Mesodermal cell (in vitro differentiated cells): ENCODE data around the gene MEGF8.

Experiments
- H3K27ac ChIP-seq: 2 replicates; pipeline ENCODE4 v1.7.0; 2013; ENCODE audit warnings: mild to moderate bottlenecking, low read depth, low read length, moderate library complexity; ENCODE audit not compliant: severe bottlenecking
- H3K36me3 ChIP-seq: 2 replicates; pipeline ENCODE4 v1.7.1; 2013; ENCODE audit warnings: mild to moderate bottlenecking, low read length, moderate library complexity; ENCODE audit not compliant: control insufficient read depth, insufficient read depth
- H3K4me1 ChIP-seq: one replicate; pipeline ENCODE4 v1.7.1; 2013; ENCODE audit warnings: mild to moderate bottlenecking, low read length; ENCODE audit not compliant: insufficient read depth, control insufficient read depth, poor library complexity, severe bottlenecking
- H3K4me3 ChIP-seq: 2 replicates; pipeline ENCODE4 v1.7.0; 2013; ENCODE audit warnings: low read length, control low read depth, mild to moderate bottlenecking; ENCODE audit not compliant: insufficient read depth, poor library complexity, severe bottlenecking; ENCODE audit errors: extremely low read depth
- H3K9me3 ChIP-seq: 2 replicates; pipeline ENCODE4 v1.7.1; 2013; ENCODE audit warnings: mild to moderate bottlenecking, low read length, moderate library complexity; ENCODE audit not compliant: control insufficient read depth
- WGBS, 2 experiments: methylation state at CpG; one replicate each; pipeline ENCODE4 v1.1.5; 2013; ENCODE audit warnings: missing lambda C conversion rate in 2 of 2; ENCODE audit not compliant: insufficient coverage in 2 of 2; 5-methylcytosine and 5-hydroxymethylcytosine counted together

MEGF8 gene

DNA sequence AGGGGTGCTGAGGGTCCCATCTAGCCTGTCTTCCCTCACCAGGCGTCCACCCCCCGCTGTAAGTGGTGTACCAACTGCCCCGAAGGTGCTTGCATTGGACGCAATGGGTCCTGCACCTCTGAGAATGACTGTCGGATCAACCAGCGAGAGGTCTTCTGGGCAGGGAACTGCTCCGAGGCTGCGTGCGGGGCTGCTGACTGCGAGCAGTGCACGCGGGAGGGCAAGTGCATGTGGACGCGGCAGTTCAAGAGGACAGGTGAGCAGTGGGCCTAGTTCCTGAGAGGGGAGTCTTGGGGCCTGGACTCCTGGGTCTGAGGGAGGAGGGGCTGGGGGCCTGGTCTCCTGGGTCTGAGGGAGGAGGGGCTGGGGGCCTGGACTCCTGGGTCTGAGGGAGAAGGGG, 36.9 kb downstream of the MEGF8 start:
- no peak overlapping the region for H3K4me3 ChIP-seq
- no peaks in the 10 kb centered on the region for H3K9me3 ChIP-seq
- WGBS, 2 experiments: 91 to 98% methylated on average over 11 to 14 of the region's 14 CpGs
- peaks cover 27% of the 10 kb centered on the region for H3K36me3 ChIP-seq
- H3K27ac ChIP-seq: no peak overlapping the region
- H3K4me1 ChIP-seq: peaks cover 7% of the 10 kb centered on the region

DNA sequence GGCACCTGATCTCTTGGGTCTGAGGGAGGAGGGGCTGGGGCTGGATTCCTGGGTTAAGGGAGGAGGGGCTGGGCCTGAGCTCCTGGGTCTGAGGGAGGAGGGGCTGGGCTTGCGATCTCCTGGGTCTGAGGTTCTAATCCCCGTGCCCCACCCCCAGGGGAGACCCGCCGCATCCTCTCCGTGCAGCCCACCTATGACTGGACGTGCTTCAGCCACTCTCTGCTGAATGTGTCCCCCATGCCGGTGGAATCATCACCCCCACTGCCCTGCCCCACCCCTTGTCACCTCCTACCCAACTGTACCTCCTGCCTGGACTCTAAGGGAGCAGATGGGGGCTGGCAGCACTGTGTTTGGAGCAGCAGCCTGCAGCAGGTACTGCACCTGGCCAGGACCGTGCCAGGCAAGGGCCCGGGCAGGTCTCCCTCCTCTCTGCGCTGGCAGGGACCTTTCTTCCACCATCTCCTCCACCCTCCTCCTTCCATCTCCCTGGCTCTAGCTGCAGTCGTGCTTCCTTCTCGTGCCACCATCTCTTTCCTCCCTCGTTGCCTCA, 37.5 kb downstream of the MEGF8 start:
- WGBS, 2 experiments: 90 to 96% methylated on average over 9 to 10 of the region's 13 CpGs
- H3K9me3 ChIP-seq: no peaks in the 10 kb centered on the region
- peaks cover 24% of the 10 kb centered on the region for H3K36me3 ChIP-seq
- no peak overlapping the region for H3K27ac ChIP-seq
- H3K4me3 ChIP-seq: no peak overlapping the region
- peaks cover 7% of the 10 kb centered on the region for H3K4me1 ChIP-seq

GRCh38 chr19:42363614-42364346, 38.3 kb downstream of the MEGF8 start:
- peaks cover 7% of the 10 kb centered on the region for H3K4me1 ChIP-seq
- H3K4me3 ChIP-seq: no peak overlapping the region
- H3K27ac ChIP-seq: no peak overlapping the region
- H3K36me3 ChIP-seq: peaks cover 22% of the 10 kb centered on the region
- 94 to 98% methylated on average over 11 to 15 of the region's 17 CpGs for WGBS, 2 experiments
- H3K9me3 ChIP-seq: no peaks in the 10 kb centered on the region

GRCh38 chr19:42366673-42367072, 41.2 kb downstream of the MEGF8 start:
- WGBS, 2 experiments: 67 to 100% methylated on average over 1 of the region's 1 CpG
- Histone ChIP-seq H3K4me3 (no peak overlapping the region), H3K4me1 (no peaks in the 10 kb centered on the region), H3K27ac (no peak overlapping the region), H3K9me3 (no peaks in the 10 kb centered on the region), H3K36me3 (peaks cover 23% of the 10 kb centered on the region)

DNA sequence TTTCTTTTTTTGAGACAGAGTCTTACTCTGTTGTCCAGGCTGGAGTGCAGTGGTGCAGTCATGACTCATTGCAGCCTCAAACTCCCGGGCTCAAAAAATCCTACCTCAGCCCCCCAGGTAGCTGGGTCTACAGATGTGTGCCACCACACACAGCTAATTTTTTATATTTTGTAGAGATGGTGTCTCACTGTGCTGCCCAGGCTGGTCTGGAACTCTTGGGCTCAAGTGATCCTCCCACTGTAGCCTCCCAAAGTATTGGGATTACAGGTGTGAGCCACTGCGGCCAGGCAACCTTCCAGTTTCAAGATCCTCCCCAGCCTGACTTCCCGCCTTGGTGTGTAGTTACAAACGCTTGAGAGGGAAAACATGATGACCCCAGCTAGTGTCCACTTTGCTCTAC, 42.5 kb downstream of the MEGF8 start:
- 40 to 46% methylated on average over 1 to 2 of the region's 4 CpGs for WGBS, 2 experiments
- H3K4me1 ChIP-seq: no peaks in the 10 kb centered on the region
- peaks cover 20% of the 10 kb centered on the region for H3K36me3 ChIP-seq
- no peak overlapping the region for H3K4me3 ChIP-seq
- no peaks in the 10 kb centered on the region for H3K9me3 ChIP-seq
- H3K27ac ChIP-seq: no peak overlapping the region

DNA sequence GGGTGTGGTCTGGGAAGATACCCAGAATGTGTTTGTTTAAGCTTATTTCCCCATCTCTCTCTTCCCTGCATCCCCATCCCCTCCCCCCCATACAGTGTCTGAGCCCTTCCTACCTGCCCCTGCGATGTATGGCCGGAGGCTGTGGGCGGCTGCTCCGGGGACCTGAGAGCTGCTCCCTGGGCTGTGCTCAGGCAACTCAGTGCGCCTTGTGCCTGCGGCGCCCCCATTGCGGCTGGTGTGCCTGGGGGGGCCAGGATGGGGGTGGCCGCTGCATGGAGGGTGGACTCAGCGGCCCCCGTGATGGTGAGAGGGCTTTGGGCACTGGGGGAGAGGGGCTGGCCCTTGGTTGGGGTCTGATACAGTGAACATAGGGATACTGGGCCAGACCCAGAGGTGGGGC, 42.9 kb downstream of the MEGF8 start:
- Histone ChIP-seq H3K36me3 (peaks cover 15% of the 10 kb centered on the region), H3K27ac (no peak overlapping the region), H3K9me3 (no peaks in the 10 kb centered on the region), H3K4me1 (no peaks in the 10 kb centered on the region), H3K4me3 (no peak overlapping the region)
- 91 to 100% methylated on average over 2 to 11 of the region's 11 CpGs for WGBS, 2 experiments

DNA sequence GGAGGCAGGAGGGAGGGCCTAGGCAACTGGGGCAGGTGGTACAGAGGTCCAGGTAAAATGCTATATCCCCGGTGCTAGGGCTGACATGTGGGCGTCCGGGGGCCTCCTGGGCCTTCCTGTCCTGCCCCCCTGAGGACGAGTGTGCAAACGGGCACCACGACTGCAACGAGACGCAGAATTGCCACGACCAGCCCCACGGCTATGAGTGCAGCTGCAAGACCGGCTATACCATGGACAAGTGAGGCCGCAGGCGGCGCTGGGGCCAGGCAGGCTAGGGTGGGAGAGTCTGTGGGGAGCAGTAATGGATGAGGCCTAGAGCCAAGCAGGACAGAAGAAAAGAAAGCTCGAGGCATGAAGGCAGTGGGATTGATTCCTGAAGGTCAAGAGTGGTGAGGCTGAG, 43.3 kb downstream of the MEGF8 start:
- H3K4me1 ChIP-seq: no peaks in the 10 kb centered on the region
- H3K36me3 ChIP-seq: peaks cover 11% of the 10 kb centered on the region
- 92 to 97% methylated on average over 14 to 15 of the region's 15 CpGs for WGBS, 2 experiments

GRCh38 chr19:42369433-42370067, 44.1 kb downstream of the MEGF8 start:
- no peaks in the 10 kb centered on the region for H3K4me1 ChIP-seq
- WGBS, 2 experiments: 85 to 91% methylated on average over 15 to 26 of the region's 27 CpGs
- no peak overlapping the region for H3K4me3 ChIP-seq
- H3K27ac ChIP-seq: no peak overlapping the region
- peaks cover 3% of the 10 kb centered on the region for H3K36me3 ChIP-seq
- H3K9me3 ChIP-seq: no peaks in the 10 kb centered on the region

More for the DNA sequence above, 43.3 kb downstream of the MEGF8 start:
- Histone ChIP-seq H3K27ac (no peak overlapping the region), H3K4me3 (no peak overlapping the region), H3K9me3 (no peaks in the 10 kb centered on the region)

DNA sequence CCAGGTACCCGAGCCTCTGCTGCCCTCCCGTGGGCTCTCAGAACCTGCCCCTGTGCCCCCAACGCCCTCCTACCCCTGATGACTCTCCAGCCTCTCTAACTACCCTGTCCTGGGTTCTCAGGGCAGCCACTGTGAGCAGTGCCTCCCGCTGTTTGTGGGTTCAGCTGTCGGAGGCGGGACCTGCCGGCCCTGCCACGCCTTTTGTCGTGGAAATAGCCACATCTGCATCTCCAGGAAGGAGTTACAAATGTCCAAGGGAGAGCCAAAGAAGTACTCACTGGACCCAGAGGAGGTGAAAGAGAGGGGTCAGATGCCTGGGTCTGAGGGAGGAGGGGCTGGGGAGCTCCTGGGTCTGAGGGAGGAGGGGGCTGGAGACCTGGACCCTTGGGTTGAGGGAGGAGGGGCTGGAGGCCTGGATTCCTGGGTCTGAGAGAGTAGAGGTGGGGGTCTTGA, 44.7 kb downstream of the MEGF8 start:
- no peaks in the 10 kb centered on the region for H3K4me1 ChIP-seq

DNA sequence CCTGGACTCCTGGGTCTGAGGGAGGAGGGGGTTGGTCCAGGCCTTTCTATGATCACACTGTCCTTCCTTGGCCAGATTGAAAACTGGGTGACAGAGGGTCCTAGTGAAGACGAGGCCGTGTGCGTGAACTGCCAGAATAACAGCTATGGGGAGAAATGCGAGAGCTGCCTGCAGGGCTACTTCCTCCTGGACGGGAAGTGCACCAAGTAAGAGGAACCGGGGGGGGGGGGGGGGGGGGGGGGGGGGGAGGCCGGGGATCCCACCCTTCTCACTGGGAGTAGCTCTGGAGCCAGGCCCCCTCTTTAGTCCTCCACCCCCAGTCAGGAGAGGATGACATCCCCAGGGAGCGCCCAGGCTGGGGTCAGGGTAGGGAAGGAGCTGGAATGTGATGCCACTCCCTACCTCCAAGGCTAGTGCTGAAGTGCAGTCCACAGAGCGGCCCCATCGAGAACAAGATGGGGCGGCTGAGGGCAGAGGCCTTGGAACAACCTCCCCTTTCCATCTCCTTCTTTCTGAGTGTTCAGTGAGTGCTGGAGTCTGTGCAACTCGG, 45.3 kb downstream of the MEGF8 start:
- Histone ChIP-seq H3K4me1 (no peaks in the 10 kb centered on the region), H3K27ac (no peak overlapping the region), H3K4me3 (no peak overlapping the region), H3K36me3 (peaks cover 9% of the 10 kb centered on the region), H3K9me3 (no peaks in the 10 kb centered on the region)
- WGBS, 2 experiments: 79 to 90% methylated on average over 2 to 5 of the region's 12 CpGs

More for the DNA sequence above, 44.7 kb downstream of the MEGF8 start:
- WGBS, 2 experiments: 35 to 40% methylated on average over 8 to 9 of the region's 9 CpGs
- H3K27ac ChIP-seq: no peak overlapping the region
- no peak overlapping the region for H3K4me3 ChIP-seq
- peaks cover 5% of the 10 kb centered on the region for H3K36me3 ChIP-seq
- H3K9me3 ChIP-seq: no peaks in the 10 kb centered on the region
